NOMO-1 treated with DMSO at 0.1 percent for 48 hours (cell line): Measurements from ENCODE around the gene ESYT3.
"Not testable (repeated sequence)": the region's sequence is repeated elsewhere in the genome, so short reads cannot be mapped to it uniquely, and the experiment has no call there.

Experiments used
- DNase-seq: peaks from one replicate; lab custom pipeline; 2025; ENCODE audit not compliant: unreplicated experiment; lab: John Stamatoyannopoulos, UW

The ESYT3 gene

DNA sequence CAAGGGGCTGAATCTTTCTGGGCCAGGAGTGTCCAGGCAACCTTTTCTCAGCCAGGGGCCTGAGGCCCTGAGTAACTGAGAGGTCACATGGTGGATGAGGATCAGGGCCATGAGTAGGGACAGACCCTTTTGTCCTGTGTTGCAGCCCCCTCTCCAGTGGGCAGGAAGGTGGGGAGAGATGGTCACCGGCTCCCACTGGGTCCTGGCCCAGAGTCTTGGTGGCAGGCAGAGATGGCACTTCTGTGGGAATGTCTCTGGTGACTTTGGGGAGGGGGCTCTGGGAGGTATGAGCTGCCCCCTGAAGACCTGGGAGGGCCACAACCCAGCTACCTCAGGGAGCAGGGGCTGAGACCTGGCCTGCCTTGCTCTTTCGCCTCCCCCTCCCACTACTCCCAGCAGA is 6.8 kb downstream of the ESYT3 start:
- DNase-seq, result no peak

GRCh38 chr3:138441742-138442141 is 7.3 kb downstream of the ESYT3 start:
- no peak for DNase-seq

- no peak for DNase-seq
These were observed 8.0 kb downstream of the ESYT3 start for GRCh38 chr3:138442433-138442832.

- no peak for DNase-seq
These were observed 8.7 kb downstream of the ESYT3 start for GRCh38 chr3:138443091-138443490.

DNA sequence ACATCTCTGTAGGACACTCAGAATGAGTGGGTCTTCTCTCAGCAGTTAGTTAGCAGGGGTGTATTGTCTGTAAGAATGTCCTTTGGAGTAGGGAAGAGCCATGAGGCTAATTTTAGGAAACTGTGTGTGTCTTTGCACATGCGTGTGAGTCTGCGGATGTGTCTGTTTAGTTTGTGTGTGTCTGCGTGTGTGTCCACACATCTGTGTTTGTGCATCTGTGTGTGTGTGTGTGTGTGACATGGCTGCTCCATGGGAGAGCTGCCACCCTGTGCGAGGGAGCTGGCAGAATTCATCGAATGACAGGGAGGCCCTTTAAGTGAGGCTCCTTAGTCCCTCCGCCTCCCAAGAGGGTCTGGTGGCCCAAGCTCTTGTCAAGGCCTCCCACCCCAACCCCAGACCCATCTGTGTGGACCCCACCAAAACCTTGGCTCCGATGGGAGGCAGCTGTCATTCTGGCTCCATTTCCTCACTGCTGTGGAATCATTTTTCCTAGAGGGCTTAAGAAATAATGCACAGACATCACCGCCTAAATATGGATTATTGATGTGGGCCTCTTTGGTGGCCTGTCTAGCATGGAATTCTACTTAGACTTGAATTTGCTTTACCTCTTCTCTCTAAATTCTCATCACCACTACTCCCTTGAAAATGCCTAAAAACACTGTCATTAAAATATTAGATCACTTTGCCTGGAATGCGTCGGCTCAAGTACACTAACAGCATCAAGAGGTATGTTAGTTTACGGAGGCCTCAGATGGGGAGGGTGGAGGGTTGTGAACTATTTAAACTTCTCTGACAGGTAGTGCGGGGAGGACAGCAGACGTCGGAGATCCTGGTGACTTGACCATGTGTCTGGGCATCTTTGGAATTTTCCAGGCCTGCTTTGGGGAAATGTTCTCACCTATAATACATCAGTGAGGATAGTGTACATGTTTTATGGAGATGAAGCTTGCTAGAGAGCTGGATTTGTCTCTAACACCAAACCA is 9.4 kb downstream of the ESYT3 start:
- DNase-seq, result no peak

- DNase-seq, result no peak
These were observed 10.8 kb downstream of the ESYT3 start for GRCh38 chr3:138445236-138445635.

GRCh38 chr3:138445654-138446053 is 11.2 kb downstream of the ESYT3 start:
- no peak for DNase-seq

DNA sequence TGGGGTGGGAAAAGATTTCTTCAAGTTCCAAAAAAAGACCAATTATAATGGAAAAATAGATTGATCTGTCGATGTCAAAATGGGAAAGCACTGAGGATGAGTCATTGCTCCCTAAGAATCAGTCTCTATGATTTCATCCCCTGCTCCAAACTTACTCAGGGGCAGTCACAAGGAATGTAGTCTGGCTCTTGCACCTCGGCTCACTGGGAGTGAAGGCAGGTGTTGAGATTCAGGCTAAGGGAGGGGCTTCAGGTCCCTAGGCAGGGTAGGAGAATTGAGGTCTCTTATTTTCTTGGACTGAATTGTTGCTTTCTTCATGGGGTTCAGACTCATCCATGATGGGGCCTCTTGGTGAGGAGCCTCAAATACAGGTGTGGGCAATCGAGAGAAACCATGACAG is 14.2 kb downstream of the ESYT3 start:
- DNase-seq, result no peak

GRCh38 chr3:138449490-138449889 is 15.1 kb downstream of the ESYT3 start:
- DNase-seq, result no peak

DNA sequence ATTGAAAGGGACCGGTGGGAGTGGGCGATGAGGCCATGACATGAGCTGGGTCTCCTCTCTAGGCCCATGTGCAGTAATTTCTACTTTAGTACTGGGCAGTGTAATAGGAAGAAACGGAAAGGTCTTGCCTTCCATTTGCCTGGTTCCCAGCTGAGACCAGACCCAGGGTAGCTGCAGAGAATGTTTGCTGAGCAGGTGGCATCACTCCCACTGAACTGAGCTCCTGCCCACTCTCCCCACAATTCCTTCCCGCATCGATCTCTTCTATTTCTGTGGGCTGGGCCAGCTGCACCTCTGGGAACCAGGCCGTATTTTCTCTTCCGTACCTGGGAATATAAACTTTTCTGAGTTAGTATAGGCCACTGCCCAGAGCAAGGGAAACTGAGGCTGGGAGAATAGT is 15.8 kb downstream of the ESYT3 start:
- DNase-seq, result no peak

- DNase-seq, result no peak
These were observed 16.4 kb downstream of the ESYT3 start for GRCh38 chr3:138450704-138451424.

GRCh38 chr3:138451595-138452162 is 17.3 kb downstream of the ESYT3 start:
- no peak for DNase-seq

- no peak for DNase-seq
These were observed 18.0 kb downstream of the ESYT3 start for GRCh38 chr3:138452436-138452835.

DNA sequence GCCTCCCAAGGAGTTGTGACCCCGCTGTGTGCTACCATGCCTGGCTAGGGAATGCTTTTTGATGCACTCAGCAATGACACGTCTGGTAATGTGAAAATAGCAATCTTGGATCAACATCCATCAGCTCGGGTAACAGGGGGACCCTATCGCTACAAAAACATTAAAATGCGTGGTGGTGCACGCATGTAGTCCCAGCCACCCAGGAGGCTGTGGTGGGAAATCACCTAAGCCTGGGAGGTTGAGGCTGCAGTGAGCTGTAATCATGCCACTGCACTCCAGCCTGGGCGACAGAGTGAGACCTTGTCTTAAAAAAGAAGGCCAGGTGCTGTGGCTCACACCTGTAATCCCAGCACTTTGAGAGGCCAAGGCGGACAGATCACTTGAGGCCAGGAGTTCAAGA is 19.5 kb downstream of the ESYT3 start:
- DNase-seq, result not testable (repeated sequence)

DNA sequence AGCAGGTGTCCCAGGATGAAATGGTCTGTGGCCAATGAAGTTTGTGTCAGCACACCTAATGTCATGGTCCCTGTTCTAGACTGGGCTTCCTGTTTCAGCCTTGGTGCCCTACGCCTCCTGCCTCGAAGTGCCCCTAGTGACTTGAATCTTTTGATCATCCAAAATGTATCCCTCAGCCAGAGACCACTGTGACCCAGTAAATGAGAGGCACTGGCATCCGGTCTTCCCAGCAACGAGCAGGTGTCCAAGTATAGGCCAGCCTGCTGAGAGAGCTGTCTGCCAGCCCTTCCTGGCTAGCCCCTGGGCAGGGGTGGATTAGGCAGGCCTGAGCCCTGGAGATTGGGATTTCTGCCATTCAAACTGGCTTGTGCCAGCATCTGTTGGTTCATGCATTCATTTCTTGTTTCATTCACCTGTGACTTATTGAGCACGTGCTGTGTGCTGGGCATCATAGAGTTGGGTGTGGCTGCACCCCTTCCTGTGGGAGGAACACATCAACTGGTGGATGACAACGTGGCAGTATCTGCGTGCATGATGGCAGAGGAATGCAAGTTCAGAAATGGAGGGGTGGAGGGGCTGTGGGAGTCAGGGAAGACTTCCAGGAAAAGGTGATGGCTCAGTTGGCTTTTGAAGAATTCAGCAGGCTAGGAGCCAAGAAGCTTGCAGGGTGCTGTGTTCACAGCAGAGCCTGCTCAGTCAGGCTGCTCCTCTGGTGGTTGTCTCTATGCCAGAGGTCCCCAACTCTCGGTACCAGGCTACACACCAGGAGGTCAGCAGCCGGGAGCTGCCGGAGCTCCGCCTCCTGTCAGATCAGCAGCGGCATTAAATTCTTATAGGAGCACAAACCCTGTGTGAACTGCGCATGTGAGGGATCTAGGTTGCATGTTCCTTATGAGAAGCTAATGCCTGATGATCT is 21.6 kb downstream of the ESYT3 start:
- no peak for DNase-seq

- no peak for DNase-seq
These were observed 22.8 kb downstream of the ESYT3 start for GRCh38 chr3:138456961-138457862.

- no peak for DNase-seq
These were observed 23.7 kb downstream of the ESYT3 start for GRCh38 chr3:138457863-138458735.

DNA sequence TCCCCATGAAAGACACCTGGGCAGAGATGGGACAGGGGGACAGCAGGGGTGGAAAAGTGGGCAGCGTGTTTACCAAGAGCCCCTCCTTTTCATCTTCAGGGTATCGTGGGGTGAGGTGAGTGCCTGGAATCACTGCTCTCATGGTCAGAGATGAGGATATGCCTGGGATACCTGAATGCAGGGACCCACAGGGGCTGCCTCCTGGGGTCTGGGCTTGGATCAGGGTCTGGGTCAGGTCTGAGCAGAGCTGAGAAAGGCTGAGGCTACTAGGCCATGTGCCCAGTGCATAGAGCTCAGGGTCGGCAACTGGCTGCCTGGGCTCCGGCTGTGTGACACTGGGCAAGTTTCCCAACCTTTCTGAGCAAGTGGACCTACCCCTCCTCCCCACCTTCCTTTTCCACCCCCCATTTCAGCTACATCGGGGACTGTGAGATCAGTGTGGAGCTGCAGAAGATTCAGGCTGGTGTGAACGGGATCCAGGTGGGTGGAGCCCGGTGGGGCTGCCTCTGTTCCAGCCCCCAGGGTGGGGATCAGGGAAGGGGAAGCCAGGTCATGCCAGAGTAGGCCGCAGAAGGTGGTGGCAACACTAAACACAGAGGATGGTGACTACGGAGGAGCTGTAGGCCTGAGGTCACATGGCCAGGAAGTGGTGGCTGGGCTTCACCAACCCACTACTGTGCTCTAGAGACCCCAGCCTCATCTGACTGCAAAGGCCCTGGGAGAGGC is 24.5 kb downstream of the ESYT3 start:
- DNase-seq, result no peak
